Measurements from ENCODE around the gene RARRES2. TPM values are rescaled to one million over a fixed set of nuclear protein-coding genes. Genes with fewer than 3 reads are reported as not detected.

The RARRES2 gene
- total and polyA plus RNA-seq, 8 donors: 133 to 233 (median 172) TPM

DNA sequence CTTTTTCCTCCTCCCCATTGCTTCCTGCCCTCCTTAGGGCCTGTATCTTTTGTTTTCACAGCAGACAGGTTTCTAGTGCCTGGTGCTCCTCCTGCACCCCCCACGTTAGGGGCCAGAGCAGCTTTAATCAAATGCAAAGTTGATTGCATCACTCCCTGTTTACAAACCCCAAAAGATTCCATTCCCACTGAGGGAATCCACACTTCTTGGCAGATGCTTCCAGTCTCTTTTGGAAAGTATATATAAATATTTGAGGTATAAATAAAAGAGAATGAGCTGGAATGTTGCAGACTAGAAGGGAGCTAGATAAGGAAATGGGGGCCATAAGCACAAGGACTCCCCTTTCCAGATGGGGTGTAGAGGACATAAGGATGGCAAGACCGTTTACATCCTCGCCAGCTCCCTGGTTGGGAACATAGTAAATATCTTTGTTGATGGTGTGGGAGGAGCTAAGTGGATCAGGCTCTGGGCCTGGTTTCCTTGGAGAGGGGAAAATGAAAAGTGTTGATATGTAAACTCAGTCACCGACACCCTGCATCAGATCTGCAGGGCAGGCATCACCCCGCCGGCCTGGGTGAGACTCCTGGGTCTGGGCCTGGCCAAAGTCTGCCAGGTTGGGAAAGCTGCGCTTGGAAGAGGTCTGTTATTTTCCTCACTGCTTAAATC is 6.2 kb downstream of the RARRES2 start:
- no peaks in the 10 kb centered on the region for H3K9me3 ChIP-seq
- intact Hi-C loops (cut with DNase I): no loop called here
- H3K36me3 ChIP-seq: peaks cover 0 to 38% of the 10 kb centered on the region in 2 donors
- ATAC-seq: peak; percentile 44
- H3K27me3 ChIP-seq: peaks cover 0 to 14% of the 10 kb centered on the region in 2 donors
- peaks cover 0 to 6% of the 10 kb centered on the region in 2 donors for H3K4me1 ChIP-seq
- TF ChIP-seq, protein P1, sequence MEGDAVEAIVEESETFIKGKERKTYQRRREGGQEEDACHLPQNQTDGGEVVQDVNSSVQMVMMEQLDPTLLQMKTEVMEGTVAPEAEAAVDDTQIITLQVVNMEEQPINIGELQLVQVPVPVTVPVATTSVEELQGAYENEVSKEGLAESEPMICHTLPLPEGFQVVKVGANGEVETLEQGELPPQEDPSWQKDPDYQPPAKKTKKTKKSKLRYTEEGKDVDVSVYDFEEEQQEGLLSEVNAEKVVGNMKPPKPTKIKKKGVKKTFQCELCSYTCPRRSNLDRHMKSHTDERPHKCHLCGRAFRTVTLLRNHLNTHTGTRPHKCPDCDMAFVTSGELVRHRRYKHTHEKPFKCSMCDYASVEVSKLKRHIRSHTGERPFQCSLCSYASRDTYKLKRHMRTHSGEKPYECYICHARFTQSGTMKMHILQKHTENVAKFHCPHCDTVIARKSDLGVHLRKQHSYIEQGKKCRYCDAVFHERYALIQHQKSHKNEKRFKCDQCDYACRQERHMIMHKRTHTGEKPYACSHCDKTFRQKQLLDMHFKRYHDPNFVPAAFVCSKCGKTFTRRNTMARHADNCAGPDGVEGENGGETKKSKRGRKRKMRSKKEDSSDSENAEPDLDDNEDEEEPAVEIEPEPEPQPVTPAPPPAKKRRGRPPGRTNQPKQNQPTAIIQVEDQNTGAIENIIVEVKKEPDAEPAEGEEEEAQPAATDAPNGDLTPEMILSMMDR (IDR thresholded peaks at IDR 0.05): no peak
- DNase-seq: peak in 2 of 4 donors; percentile 93 to 95
- H3K4me3 ChIP-seq: no peak overlapping the region
- peak overlapping the region; percentile 30 to 48 for H3K27ac ChIP-seq

DNA sequence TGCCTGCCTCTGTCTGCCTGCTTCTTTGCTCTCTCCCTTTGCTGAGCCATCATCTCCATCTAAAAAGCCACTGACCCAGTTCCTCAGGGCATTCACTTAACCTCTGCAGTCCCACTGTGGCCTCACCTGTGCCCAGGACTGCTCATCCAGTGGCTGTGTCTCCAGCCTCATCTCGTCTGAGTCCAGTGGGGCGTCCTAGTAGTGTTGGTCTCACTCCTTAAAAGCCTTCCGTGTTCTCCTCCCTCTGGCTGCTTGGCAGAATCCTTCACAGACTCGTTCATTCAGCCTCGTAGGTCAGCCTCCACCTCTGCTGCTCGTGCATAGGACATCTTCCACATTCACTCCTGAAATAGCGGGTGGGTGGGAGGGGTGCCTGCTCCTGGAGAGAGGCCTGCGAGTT is 7.3 kb downstream of the RARRES2 start:
- peaks cover 0 to 49% of the 10 kb centered on the region in 2 donors for H3K36me3 ChIP-seq
- TF ChIP-seq, protein P1 (IDR thresholded peaks at IDR 0.05): no peak
- no peaks in the 10 kb centered on the region for H3K9me3 ChIP-seq
- ATAC-seq: no peak
- intact Hi-C loops (cut with DNase I): no loop called here
- no peak for DNase-seq
- H3K27me3 ChIP-seq: peaks cover 0 to 3% of the 10 kb centered on the region in 2 donors
- H3K4me1 ChIP-seq: no peaks in the 10 kb centered on the region
- H3K4me3 ChIP-seq: no peak overlapping the region
- H3K27ac ChIP-seq: no peak overlapping the region

DNA sequence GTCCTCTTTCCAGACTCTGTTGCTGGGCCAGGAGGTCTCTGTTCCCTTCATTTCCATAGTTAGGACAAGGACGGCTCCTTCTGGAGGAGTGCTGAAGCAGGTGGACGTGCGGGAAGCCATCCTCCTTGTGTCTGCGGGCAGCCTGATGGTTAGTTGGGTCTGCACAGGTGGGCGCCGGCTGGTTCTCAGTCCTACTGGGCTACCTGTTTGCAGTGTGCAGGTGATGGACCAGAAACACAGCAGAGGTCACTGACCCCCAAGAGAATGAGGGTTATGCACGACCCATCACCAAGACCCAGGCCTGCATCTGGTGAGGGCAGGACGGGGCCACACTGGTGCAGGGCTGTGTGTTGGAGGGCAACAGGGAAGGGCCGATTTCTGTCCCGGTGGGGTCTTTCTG is 7.8 kb downstream of the RARRES2 start:
- TF ChIP-seq, protein P1 (IDR thresholded peaks at IDR 0.05): no peak

DNA sequence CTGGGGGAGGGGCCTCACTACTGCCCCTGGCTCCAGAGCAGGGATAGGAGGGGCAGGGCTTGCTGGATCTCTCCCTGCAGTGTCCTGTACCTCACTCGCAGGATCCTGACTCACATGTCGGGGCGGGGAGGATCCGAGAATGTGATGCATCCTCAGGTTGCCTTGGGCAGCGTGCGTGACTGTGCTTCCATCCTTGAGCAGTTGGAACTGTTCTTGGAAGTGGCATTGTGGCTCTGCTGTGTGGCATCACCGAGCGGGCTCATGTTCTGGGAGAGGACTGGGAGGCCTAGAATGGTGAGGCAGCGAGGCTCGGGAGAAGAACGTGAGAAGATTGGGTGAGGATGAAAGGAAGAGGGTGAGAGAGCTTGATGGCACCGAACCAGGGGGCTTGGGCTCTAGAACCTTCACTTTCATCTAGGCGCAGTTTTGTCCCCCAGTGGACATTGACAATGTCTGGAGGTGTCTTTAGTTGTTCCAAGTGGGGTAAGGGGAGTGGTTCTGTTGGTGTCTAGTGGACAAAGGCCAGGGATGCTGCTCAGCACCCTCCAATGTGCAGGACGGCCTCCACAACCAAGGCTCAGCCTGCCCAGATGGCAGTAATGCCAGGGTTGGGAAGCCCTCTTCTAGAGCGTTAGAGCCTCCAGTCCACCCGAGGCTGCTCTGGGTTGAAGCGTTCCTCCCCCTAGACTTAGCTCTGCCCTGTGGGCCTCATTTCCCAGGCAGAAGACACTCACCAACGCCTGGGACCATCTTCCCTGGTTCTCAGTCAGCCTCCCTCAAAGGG is 8.4 kb downstream of the RARRES2 start:
- TF ChIP-seq, protein P1 (IDR thresholded peaks at IDR 0.05): no peak
- Histone ChIP-seq H3K27ac (no peak overlapping the region), H3K27me3 (no peaks in the 10 kb centered on the region), H3K36me3 (peaks cover 0 to 57% of the 10 kb centered on the region in 2 donors), H3K4me1 (no peaks in the 10 kb centered on the region), H3K9me3 (no peaks in the 10 kb centered on the region), H3K4me3 (no peak overlapping the region)
- no peak for ATAC-seq
- no peak for DNase-seq
- intact Hi-C loops (cut with DNase I): no loop called here

More for the DNA sequence above, 7.8 kb downstream of the RARRES2 start:
- Histone ChIP-seq H3K4me3 (no peak overlapping the region), H3K4me1 (no peaks in the 10 kb centered on the region), H3K36me3 (peaks cover 0 to 54% of the 10 kb centered on the region in 2 donors), H3K9me3 (no peaks in the 10 kb centered on the region), H3K27ac (no peak overlapping the region), H3K27me3 (no peaks in the 10 kb centered on the region)
- intact Hi-C loops (cut with DNase I): no loop called here
- DNase-seq (no peak), ATAC-seq (no peak)

DNA sequence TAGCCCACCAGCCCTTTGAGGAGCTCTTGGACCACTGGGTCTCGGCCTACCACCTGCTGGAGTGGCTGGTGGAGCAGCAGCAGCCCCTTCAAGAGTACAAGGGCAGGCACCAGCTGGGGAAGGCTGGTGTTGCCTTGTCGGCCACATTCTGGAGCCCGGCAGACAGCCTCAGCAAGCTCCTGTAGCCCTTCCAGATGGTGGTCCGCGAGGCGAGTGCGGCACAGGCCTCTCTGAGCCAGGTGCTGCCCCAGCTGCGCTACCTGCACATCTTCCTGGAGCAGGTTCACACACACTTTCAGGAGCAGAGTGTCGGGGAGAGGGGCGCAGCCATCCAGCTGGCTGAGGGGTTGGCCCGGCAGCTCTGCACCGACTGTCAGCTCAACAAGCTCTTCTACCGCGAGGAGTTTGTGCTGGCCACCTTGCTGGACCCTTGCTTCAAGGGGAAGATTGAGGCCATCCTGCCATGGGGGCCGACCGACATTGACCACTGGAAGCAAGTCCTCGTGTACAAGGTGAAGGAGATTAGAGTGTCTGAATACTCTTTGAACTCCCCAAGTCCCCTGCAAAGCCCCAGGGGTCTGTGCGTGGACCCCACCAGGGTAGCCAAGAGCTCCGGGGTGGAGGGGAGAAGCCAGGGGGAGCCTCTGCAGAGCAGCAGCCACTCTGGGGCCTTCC is 11.1 kb downstream of the RARRES2 start:
- Histone ChIP-seq H3K4me1 (peaks cover 4 to 6% of the 10 kb centered on the region in 2 donors), H3K36me3 (peaks cover 0 to 55% of the 10 kb centered on the region in 2 donors), H3K9me3 (no peaks in the 10 kb centered on the region), H3K27me3 (no peaks in the 10 kb centered on the region), H3K4me3 (no peak overlapping the region), H3K27ac (no peak overlapping the region)
- ATAC-seq (no peak), DNase-seq (no peak)
- TF ChIP-seq, protein P1 (IDR thresholded peaks at IDR 0.05): no peak
- intact Hi-C loops (cut with DNase I): no loop called here
